B cell (primary cell): ENCODE data around the gene TMEM182. TPM values are rescaled to one million over a fixed set of nuclear protein-coding genes. Genes with fewer than 3 reads are reported as not detected.
A peak's percentile ranks its signal among the peaks of the same experiment; 100 is the strongest.

ENCODE experiments used
- ATAC-seq: fragments of 200-7000 bp; cut with Tn5 transposase; one replicate; pipeline ENCODE4 v1.10.0; 2021; ENCODE audit warnings: low read depth, mild to moderate bottlenecking, moderate number of reproducible peaks, moderate library complexity
- CTCF ChIA-PET: fragments of 350-600 bp; sonication (Branson Sonifier 250); formaldehyde crosslinking; loops from one replicate; lab custom pipeline; 2021; ENCODE audit warnings: antibody characterized with exemption, inconsistent platforms; lab: Charles Lee
- POLR2A ChIA-PET: fragments of 350-600 bp; sonication (Branson Sonifier 250); formaldehyde crosslinking; loops from one replicate; lab custom pipeline; 2021; ENCODE audit warnings: antibody characterized with exemption; lab: Charles Lee
- DNase-seq: peaks from one replicate; pipeline ENCODE4 v3.0.0; 2013
- H2AFZ ChIP-seq: 2 replicates; pipeline ENCODE4 v1.6.1; 2012; ENCODE audit warnings: mild to moderate bottlenecking, low read depth, low read length; ENCODE audit not compliant: insufficient read depth, poor library complexity, severe bottlenecking
- H3K27ac ChIP-seq, 2 donors: 1 replicate in 1 of 2; 2 replicates in 1 of 2; pipeline ENCODE4 v1.5.1; 2012 to 2013; ENCODE audit warnings: low read length in 2 of 2, mild to moderate bottlenecking in 2 of 2, moderate library complexity in 1 of 2
- H3K27me3 ChIP-seq, 4 experiments: fragments of 200-600 bp in 1 of 4; sonication (generic) in 1 of 4; replicated peaks in 1 of 4; 1 replicate in 2 of 4; 2 replicates in 2 of 4; pipeline versions ENCODE4 v1.6.1 to v1.7.0; 2013 to 2016; ENCODE audit warnings: low read length in 3 of 4, mild to moderate bottlenecking in 2 of 4, mixed read lengths in 1 of 4, moderate library complexity in 1 of 4; ENCODE audit not compliant: insufficient read depth in 4 of 4, control insufficient read depth in 3 of 4; ENCODE audit errors: control extremely low read depth in 1 of 4
- H3K36me3 ChIP-seq, 2 experiments: replicated peaks in 1 of 2; 1 replicate in 1 of 2; 2 replicates in 1 of 2; pipeline versions ENCODE4 v1.6.1 to v1.7.1; 2013; ENCODE audit warnings: low read length in 1 of 2; ENCODE audit not compliant: insufficient read depth in 2 of 2, control insufficient read depth in 1 of 2; ENCODE audit errors: control extremely low read depth in 1 of 2, extremely low read depth in 1 of 2
- H3K4me1 ChIP-seq, 2 donors: fragments of 200-600 bp in 1 of 2; sonication (generic) in 1 of 2; 1 replicate in 1 of 2; 2 replicates in 1 of 2; pipeline versions ENCODE4 v1.5.1 to v1.6.1; 2013 to 2017; ENCODE audit warnings: low read length in 2 of 2; ENCODE audit not compliant: control insufficient read depth in 2 of 2, insufficient read depth in 2 of 2
- H3K4me2 ChIP-seq: replicated peaks from 2 replicates; pipeline ENCODE3; 2012; ENCODE audit warnings: mild to moderate bottlenecking, low read depth, low read length; ENCODE audit not compliant: poor library complexity, severe bottlenecking
- H3K4me3 ChIP-seq, 5 experiments: fragments of 200-600 bp in 1 of 5; sonication (generic) in 1 of 5; 1 replicate in 3 of 5; 2 replicates in 2 of 5; pipeline versions ENCODE4 v1.5.1 to v1.7.0; 2011 to 2016; ENCODE audit warnings: low read length in 4 of 5, mild to moderate bottlenecking in 4 of 5, low read depth in 2 of 5, control low read depth in 1 of 5, moderate library complexity in 1 of 5; ENCODE audit not compliant: insufficient read depth in 1 of 5; ENCODE audit errors: control extremely low read depth in 1 of 5, extremely low read depth in 1 of 5
- H3K79me2 ChIP-seq: fragments of 200-600 bp; sonication (generic); one replicate; pipeline ENCODE4 v1.6.0; 2016; ENCODE audit warnings: low read length; ENCODE audit not compliant: control insufficient read depth, insufficient read depth
- H3K9ac ChIP-seq: fragments of 200-600 bp; sonication (generic); 2 replicates; pipeline ENCODE4 v1.6.1; 2017; ENCODE audit warnings: mild to moderate bottlenecking, low read length, moderate library complexity
- H3K9me3 ChIP-seq, 3 donors: one replicate each; pipeline versions ENCODE4 v1.6.1 to v1.7.1; 2013; ENCODE audit warnings: low read length in 2 of 3; ENCODE audit not compliant: control insufficient read depth in 2 of 3, insufficient read depth in 1 of 3; ENCODE audit errors: control extremely low read depth in 1 of 3
- H4K20me1 ChIP-seq: 2 replicates; pipeline ENCODE4 v1.6.0; 2012; ENCODE audit warnings: mild to moderate bottlenecking, low read length; ENCODE audit not compliant: insufficient read depth, control insufficient read depth, poor library complexity, severe bottlenecking
- H3K27ac Mint-ChIP-seq: one replicate; pipeline ENCODE4 v1.8.0; 2021; ENCODE audit warnings: mixed read lengths
- H3K27me3 Mint-ChIP-seq: one replicate; pipeline ENCODE4 v1.8.0; 2021; ENCODE audit warnings: mixed read lengths
- H3K4me1 Mint-ChIP-seq: one replicate; pipeline ENCODE4 v1.8.0; 2021; ENCODE audit warnings: mixed read lengths
- H3K4me3 Mint-ChIP-seq: one replicate; pipeline ENCODE4 v1.8.0; 2021; ENCODE audit warnings: mixed read lengths
- H3K9me3 Mint-ChIP-seq: one replicate; pipeline ENCODE4 v1.8.0; 2022; ENCODE audit warnings: mixed read lengths; ENCODE audit not compliant: insufficient read depth
- EZH2 ChIP-seq: IDR thresholded peaks from 2 replicates; pipeline ENCODE4 v1.6.1; 2012; ENCODE audit warnings: borderline replicate concordance, low read depth, mild to moderate bottlenecking, moderate library complexity, low read length; ENCODE audit not compliant: insufficient read depth, poor library complexity, severe bottlenecking
- WGBS: methylation state at CpG from one replicate; pipeline ENCODE4 v1.1.5; 2013; ENCODE audit warnings: missing lambda C conversion rate; ENCODE audit not compliant: insufficient coverage; 5-methylcytosine and 5-hydroxymethylcytosine counted together
- intact Hi-C: fragments of 100-400 bp; cut with micrococcal nuclease; formaldehyde crosslinking; loops from one replicate; pipeline ENCODE4 v1.10.0; 2022
- polyA plus RNA-seq: library from polyadenylated mRNA; depleted of rRNA; stranded (reverse); fragments of >200 nt; gene quantifications from 2 replicates; pipeline ENCODE4 v1.2.3, GENCODE V29; 2012
- total RNA-seq, 2 donors: library from RNA; stranded (reverse); fragments of 120-200 nt in 1 of 2; gene quantifications; 1 replicate in 1 of 2; 2 replicates in 1 of 2; pipeline versions ENCODE4 v1.2.3 to v1.2.4, GENCODE V29; 2013 to 2022
- TF ChIP-seq, protein P1 (sequence below): fragments of 200-600 bp; IDR thresholded peaks from one replicate; pipeline ENCODE4 v1.8.0; 2022; ENCODE audit warnings: antibody characterized with exemption, mild to moderate bottlenecking

The TMEM182 gene
- total and polyA plus RNA-seq, 2 donors (not counting 1 experiment from before 2014, with no cell fraction given): 3.8 to 6.5 TPM

GRCh38 chr2:102839668-102840388, 78.0 kb downstream of the TMEM182 start:
- ChIA-PET CTCF (interaction anchor here (0.9 to 3.8 kb wide), 3 partner anchors 9 to 32 kb away, joined by 3 to 26 read pairs (median 9); no protein-coding TSS in a partner anchor), POLR2A (no interaction called here)
- no peaks in the 10 kb centered on the region for H3K27me3 Mint-ChIP-seq
- 0% methylated on average over 1 of the region's 8 CpGs for WGBS
- Histone ChIP-seq H3K79me2 (no peaks in the 10 kb centered on the region), H3K4me1 (no peaks in the 10 kb centered on the region), H3K36me3 (no peaks in the 10 kb centered on the region), H3K9ac (no peak overlapping the region), H3K4me3 (no peak overlapping the region), H3K27me3 (no peaks in the 10 kb centered on the region), H3K4me2 (no peak overlapping the region), H3K9me3 (no peaks in the 10 kb centered on the region), H4K20me1 (no peaks in the 10 kb centered on the region), H3K27ac (no peak overlapping the region), H2AFZ (no peak overlapping the region)
- H3K27ac Mint-ChIP-seq: no peak overlapping the region
- DNase-seq (peak; percentile 54), ATAC-seq (no peak)
- H3K4me3 Mint-ChIP-seq: no peak overlapping the region
- H3K9me3 Mint-ChIP-seq: no peaks in the 10 kb centered on the region
- intact Hi-C loops: no loop called here
- peaks cover 2% of the 10 kb centered on the region for H3K4me1 Mint-ChIP-seq
- TF ChIP-seq, protein P1, sequence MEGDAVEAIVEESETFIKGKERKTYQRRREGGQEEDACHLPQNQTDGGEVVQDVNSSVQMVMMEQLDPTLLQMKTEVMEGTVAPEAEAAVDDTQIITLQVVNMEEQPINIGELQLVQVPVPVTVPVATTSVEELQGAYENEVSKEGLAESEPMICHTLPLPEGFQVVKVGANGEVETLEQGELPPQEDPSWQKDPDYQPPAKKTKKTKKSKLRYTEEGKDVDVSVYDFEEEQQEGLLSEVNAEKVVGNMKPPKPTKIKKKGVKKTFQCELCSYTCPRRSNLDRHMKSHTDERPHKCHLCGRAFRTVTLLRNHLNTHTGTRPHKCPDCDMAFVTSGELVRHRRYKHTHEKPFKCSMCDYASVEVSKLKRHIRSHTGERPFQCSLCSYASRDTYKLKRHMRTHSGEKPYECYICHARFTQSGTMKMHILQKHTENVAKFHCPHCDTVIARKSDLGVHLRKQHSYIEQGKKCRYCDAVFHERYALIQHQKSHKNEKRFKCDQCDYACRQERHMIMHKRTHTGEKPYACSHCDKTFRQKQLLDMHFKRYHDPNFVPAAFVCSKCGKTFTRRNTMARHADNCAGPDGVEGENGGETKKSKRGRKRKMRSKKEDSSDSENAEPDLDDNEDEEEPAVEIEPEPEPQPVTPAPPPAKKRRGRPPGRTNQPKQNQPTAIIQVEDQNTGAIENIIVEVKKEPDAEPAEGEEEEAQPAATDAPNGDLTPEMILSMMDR: peak; percentile 92
- TF ChIP-seq EZH2: no peak

DNA sequence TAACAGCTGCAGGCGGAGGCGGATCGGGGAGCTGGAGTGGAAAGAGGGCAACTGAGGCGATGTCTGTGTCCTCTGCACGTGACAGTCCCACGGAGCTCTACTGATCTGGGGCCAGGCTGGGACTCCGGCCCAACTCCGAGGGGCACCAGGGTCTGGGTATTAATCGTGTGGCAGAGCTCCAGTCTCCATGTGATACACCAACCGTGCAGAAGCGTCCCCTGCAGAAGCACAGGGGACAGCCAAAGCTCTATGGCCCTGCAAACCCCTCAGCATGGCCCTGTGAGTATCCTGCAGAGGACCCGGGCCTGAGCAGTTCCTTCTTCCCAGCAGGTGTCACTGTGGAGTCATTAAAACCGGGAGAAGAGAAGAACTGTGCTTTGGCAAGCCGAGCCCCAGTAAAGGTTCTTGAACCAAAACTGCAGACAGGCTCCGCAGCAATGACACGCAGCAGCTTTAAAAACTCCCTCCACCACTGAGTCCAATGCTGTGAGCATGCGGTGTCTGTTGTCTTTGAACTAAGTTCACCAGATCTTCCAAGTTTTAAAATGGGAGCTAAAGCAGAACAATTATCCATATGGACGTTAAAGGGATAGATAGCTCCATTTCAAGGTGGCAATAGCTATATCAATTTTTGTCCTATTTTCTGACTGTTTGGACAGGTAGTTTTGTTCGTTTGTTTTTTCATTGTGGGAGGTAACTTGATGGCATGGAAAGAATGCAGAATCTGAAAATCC, 79.4 kb downstream of the TMEM182 start:
- H4K20me1 ChIP-seq: no peaks in the 10 kb centered on the region
- no peaks in the 10 kb centered on the region for H3K79me2 ChIP-seq
- Mint-ChIP-seq H3K4me3 (no peak overlapping the region), H3K27ac (no peak overlapping the region), H3K27me3 (peaks cover 3% of the 10 kb centered on the region), H3K9me3 (no peaks in the 10 kb centered on the region), H3K4me1 (peaks cover 2% of the 10 kb centered on the region)
- no peak overlapping the region for H3K27ac ChIP-seq
- no peak overlapping the region for H3K4me3 ChIP-seq
- DNase-seq: peak; percentile 35
- no peak overlapping the region for H3K4me2 ChIP-seq
- CTCF ChIA-PET: interaction anchor here (0.8 to 3.8 kb wide), 6 partner anchors 10 to 33 kb away, joined by 3 to 26 read pairs (median 6); no protein-coding TSS in a partner anchor
- WGBS: 72% methylated on average over 16 of the region's 19 CpGs
- no peaks in the 10 kb centered on the region for H3K27me3 ChIP-seq
- H3K36me3 ChIP-seq: no peaks in the 10 kb centered on the region
- no peak overlapping the region for H2AFZ ChIP-seq
- no peak overlapping the region for H3K9ac ChIP-seq
- POLR2A ChIA-PET: no interaction called here
- TF ChIP-seq, protein P1: peak; percentile 39
- no peak for TF ChIP-seq EZH2
- ATAC-seq: no peak
- intact Hi-C loops: no loop called here
- no peaks in the 10 kb centered on the region for H3K9me3 ChIP-seq
- no peaks in the 10 kb centered on the region for H3K4me1 ChIP-seq
